NCI-H187 (cell line): Measurements from ENCODE around the gene BDP1.
"Not testable (repeated sequence)": the region's sequence is repeated elsewhere in the genome, so short reads cannot be mapped to it uniquely, and the experiment has no call there.

Source experiments
- DNase-seq, 2 experiments: peaks; one replicate each; lab custom pipeline; 2025; lab: John Stamatoyannopoulos, UW

BDP1 gene

GRCh38 chr5:71573591-71573990, 118.1 kb downstream of the BDP1 start:
- no peak for DNase-seq

GRCh38 chr5:71575588-71575987, 120.1 kb downstream of the BDP1 start:
- DNase-seq, result not testable (repeated sequence)

- DNase-seq, result no peak
Measured at GRCh38 chr5:71576241-71576640, 120.8 kb downstream of the BDP1 start.

- DNase-seq, result not testable (repeated sequence)
Measured at GRCh38 chr5:71577839-71578238, 122.4 kb downstream of the BDP1 start.

GRCh38 chr5:71582945-71583584, 127.6 kb downstream of the BDP1 start:
- no peak for DNase-seq

GRCh38 chr5:71586052-71586940, 130.8 kb downstream of the BDP1 start:
- peak; percentile 34 to 82 for DNase-seq

- DNase-seq, result peak; percentile 88 to 97
Measured at GRCh38 chr5:71586941-71587765, 131.7 kb downstream of the BDP1 start, which contains the start of gene MCCC2. MCCC2 (plus strand) TSS chr5:71587340; CDS start chr5:71587426, 86 bp downstream.

GRCh38 chr5:71587766-71588532, 132.5 kb downstream of the BDP1 start:
- DNase-seq, result no peak

- DNase-seq, result no peak
Measured at GRCh38 chr5:71588533-71588885, 133.1 kb downstream of the BDP1 start.

GRCh38 chr5:71589903-71590302, 134.5 kb downstream of the BDP1 start:
- no peak for DNase-seq

- DNase-seq, result no peak
Measured at GRCh38 chr5:71591100-71591499, 135.6 kb downstream of the BDP1 start.

- no peak for DNase-seq
Measured at GRCh38 chr5:71596169-71596568, 140.7 kb downstream of the BDP1 start.

- DNase-seq, result no peak
Measured at GRCh38 chr5:71597001-71597400, 141.6 kb downstream of the BDP1 start.

- no peak for DNase-seq
Measured at GRCh38 chr5:71600783-71601182, 145.3 kb downstream of the BDP1 start.

- DNase-seq, result no peak
Measured at GRCh38 chr5:71601222-71602026, 146.0 kb downstream of the BDP1 start.

- not testable (repeated sequence) for DNase-seq
Measured at GRCh38 chr5:71609916-71610315, 154.5 kb downstream of the BDP1 start.

GRCh38 chr5:71615809-71616208, 160.4 kb downstream of the BDP1 start:
- no peak for DNase-seq
